Body of pancreas (tissue), 4 donors: ENCODE results near the gene C7orf25. TPM values are rescaled to one million over a fixed set of nuclear protein-coding genes. Genes with fewer than 3 reads are reported as not detected.

Experiments
- ATAC-seq: fragments of 150-250 bp; one replicate; pipeline ENCODE4 v1.9.1; 2016
- DNase-seq, 4 donors: peaks; one replicate each; pipeline ENCODE4 v3.0.0-alpha.2; 2019
- H3K27ac ChIP-seq, 4 donors: fragments of 200-600 bp; sonication (generic); 1 replicate in 3 of 4; 2 replicates in 1 of 4; pipeline versions ENCODE4 v1.5.1 to v1.6.1; 2016 to 2019; ENCODE audit warnings: mild to moderate bottlenecking in 1 of 4, mixed read lengths in 1 of 4, moderate library complexity in 1 of 4
- H3K27me3 ChIP-seq, 2 donors: fragments of 200-600 bp; sonication (generic); one replicate each; pipeline ENCODE4 v1.6.0; 2016; ENCODE audit warnings: mild to moderate bottlenecking in 1 of 2
- H3K36me3 ChIP-seq, 2 donors: fragments of 200-600 bp; sonication (generic); replicated peaks in 1 of 2; 2 replicates each; pipeline ENCODE4 v1.5.1; 2016; ENCODE audit warnings: low read depth in 2 of 2; ENCODE audit not compliant: insufficient read depth in 1 of 2
- H3K4me1 ChIP-seq: fragments of 200-600 bp; sonication (generic); one replicate; pipeline ENCODE4 v1.6.0; 2016
- H3K4me3 ChIP-seq, 2 donors: fragments of 200-600 bp; sonication (generic); 1 replicate in 1 of 2; 2 replicates in 1 of 2; pipeline ENCODE4 v1.5.1; 2016 to 2019
- H3K9me3 ChIP-seq, 3 donors: fragments of 200-600 bp; sonication (generic); 1 replicate in 2 of 3; 2 replicates in 1 of 3; pipeline ENCODE4 v1.5.1; 2016
- POLR2A ChIP-seq, 3 donors: fragments of 450-650 bp; IDR thresholded peaks; one replicate each; pipeline ENCODE4 v1.6.1; 2016; ENCODE audit warnings: antibody characterized with exemption in 3 of 3, mild to moderate bottlenecking in 2 of 3
- WGBS, 2 donors: methylation state at CpG; one replicate each; pipeline ENCODE4 v1.1.5; 2017; 5-methylcytosine and 5-hydroxymethylcytosine counted together
- intact Hi-C: fragments of 100-400 bp; cut with DNase I; formaldehyde crosslinking; loops from one replicate; pipeline ENCODE4 v1.15.1; 2023
- total RNA-seq, 2 donors: library from RNA; depleted of rRNA; stranded (reverse); fragments of >200 nt; gene quantifications; one replicate each; pipeline ENCODE4 v1.1.0, GENCODE V29; 2016
- TF ChIP-seq, protein P1 (sequence below), 7 experiments: fragments of 450-650 bp in 4 of 7; fragments of 200-600 bp in 3 of 7; sonication (generic) in 3 of 7; IDR thresholded peaks; one replicate each; pipeline ENCODE4 v1.5.1; 2016 to 2019; ENCODE audit warnings: antibody characterized with exemption in 7 of 7

Gene C7orf25
- total RNA-seq, 2 donors from 2014 or later = 4.9 to 6.0 TPM

DNA sequence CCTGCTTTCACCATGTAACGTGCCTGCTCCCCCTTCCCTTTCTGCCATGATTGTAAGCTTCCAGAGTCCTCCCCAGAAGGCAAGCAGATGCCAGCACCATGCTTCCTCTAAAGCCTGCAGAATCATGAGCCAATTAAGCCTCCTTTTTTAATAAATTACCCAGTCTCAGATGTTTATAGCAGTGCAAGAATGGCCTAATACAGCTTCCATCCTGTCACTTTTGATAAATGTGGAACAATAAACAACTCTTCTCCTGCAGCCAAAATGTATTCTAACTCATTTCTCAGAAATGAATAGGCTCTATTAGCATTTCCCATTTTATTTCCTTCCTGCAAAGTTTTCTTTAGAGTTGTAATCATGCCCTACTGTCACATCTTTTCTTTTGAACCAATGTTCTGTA, 43.4 kb downstream of the C7orf25 start:
- H3K36me3 ChIP-seq = no peaks in the 10 kb centered on the region
- WGBS, 2 donors = 85 to 89% methylated on average over 1 of the region's 1 CpG
- TF ChIP-seq POLR2A (IDR thresholded peaks at IDR 0.05) = no peak
- TF ChIP-seq, protein P1, sequence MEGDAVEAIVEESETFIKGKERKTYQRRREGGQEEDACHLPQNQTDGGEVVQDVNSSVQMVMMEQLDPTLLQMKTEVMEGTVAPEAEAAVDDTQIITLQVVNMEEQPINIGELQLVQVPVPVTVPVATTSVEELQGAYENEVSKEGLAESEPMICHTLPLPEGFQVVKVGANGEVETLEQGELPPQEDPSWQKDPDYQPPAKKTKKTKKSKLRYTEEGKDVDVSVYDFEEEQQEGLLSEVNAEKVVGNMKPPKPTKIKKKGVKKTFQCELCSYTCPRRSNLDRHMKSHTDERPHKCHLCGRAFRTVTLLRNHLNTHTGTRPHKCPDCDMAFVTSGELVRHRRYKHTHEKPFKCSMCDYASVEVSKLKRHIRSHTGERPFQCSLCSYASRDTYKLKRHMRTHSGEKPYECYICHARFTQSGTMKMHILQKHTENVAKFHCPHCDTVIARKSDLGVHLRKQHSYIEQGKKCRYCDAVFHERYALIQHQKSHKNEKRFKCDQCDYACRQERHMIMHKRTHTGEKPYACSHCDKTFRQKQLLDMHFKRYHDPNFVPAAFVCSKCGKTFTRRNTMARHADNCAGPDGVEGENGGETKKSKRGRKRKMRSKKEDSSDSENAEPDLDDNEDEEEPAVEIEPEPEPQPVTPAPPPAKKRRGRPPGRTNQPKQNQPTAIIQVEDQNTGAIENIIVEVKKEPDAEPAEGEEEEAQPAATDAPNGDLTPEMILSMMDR (IDR thresholded peaks at IDR 0.05) = no peak
- H3K27ac ChIP-seq = no peak overlapping the region
- H3K4me3 ChIP-seq = no peak overlapping the region
- intact Hi-C loops = no loop called here
- DNase-seq (no peak), ATAC-seq (no peak)
- no peaks in the 10 kb centered on the region for H3K27me3 ChIP-seq
- H3K4me1 ChIP-seq = no peaks in the 10 kb centered on the region
- H3K9me3 ChIP-seq = no peaks in the 10 kb centered on the region

Other genes starting within 250 kb of the C7orf25 start
- 10 to 100 TPM; 28.0 to 32.7 TPM for gene PSMA2, start 20.1 kb upstream of the C7orf25 start, total RNA-seq
- gene MRPL32, start 20.3 kb upstream of the C7orf25 start, total RNA-seq = 10 to 100 TPM; 15.5 to 25.7 TPM
- gene HECW1, start 200.6 kb upstream of the C7orf25 start, total RNA-seq = under 1 TPM in 1 of 2 donors, not detected in 1; under 0.01 TPM